GM12892 (cell line): ENCODE results near the gene KPNA3.

Source experiments
- POLR2A ChIP-seq: IDR thresholded peaks from 2 replicates; pipeline ENCODE4 v1.6.1; 2011; ENCODE audit warnings: low read depth, low read length, control low read depth
- POLR2AphosphoS5 ChIP-seq: IDR thresholded peaks from 2 replicates; pipeline ENCODE4 v1.6.1; 2011; ENCODE audit warnings: low read depth, low read length, control low read depth
- TAF1 ChIP-seq: IDR thresholded peaks from 2 replicates; pipeline ENCODE4 v1.6.1; 2011; ENCODE audit warnings: low read depth, mild to moderate bottlenecking, control low read depth, low read length, borderline replicate concordance

GRCh38 chr13:49694446-49694845 lies 98.0 kb downstream of the KPNA3 start:
- TF ChIP-seq POLR2A (no peak), TAF1 (no peak), POLR2AphosphoS5 (no peak)
